DMS 273 (cell line): ENCODE measurements around the gene NR3C1.
A peak's percentile ranks its signal among the peaks of the same experiment; 100 is the strongest.
"Not testable (repeated sequence)": the region's sequence is repeated elsewhere in the genome, so short reads cannot be mapped to it uniquely, and the experiment has no call there.

ENCODE experiments used
- DNase-seq: peaks from one replicate; lab custom pipeline; 2025; ENCODE audit not compliant: unreplicated experiment; lab: John Stamatoyannopoulos, UW

Gene NR3C1

DNA sequence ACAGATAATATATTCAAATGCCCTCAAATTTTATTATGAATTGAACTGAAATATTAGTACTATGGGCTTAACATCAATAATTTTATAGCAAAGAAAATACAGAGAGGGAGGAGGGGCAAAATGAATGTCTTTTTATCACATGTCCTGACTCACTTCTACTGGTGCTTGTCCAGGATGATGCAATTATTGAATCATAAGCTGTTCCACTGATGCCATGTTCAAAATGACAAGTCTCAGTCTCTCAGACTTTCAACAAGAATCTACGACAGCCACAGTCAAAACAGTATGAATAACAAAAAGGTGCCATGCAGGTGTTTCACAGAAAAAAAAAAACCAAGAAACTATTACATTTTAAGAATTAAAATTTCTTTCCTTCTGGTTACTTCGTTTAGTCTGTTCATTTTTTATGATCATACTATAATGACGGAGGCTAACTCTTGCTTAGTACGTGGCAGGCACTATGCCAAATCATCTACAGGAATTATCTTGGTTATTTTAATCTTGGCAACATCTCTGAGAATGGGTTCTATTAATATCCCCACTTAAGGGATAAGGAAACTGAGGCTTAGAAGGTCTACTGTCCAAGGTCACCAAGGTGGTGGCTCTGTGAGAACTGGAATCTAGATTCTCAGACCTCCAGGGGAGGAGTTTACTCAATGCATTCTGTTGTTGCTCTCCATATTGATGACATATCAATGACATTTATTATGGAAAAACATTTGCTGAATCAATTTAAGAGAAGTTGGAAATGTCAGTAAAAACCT lies 61.5 kb downstream of the NR3C1 start:
- peak; percentile 20 for DNase-seq

DNA sequence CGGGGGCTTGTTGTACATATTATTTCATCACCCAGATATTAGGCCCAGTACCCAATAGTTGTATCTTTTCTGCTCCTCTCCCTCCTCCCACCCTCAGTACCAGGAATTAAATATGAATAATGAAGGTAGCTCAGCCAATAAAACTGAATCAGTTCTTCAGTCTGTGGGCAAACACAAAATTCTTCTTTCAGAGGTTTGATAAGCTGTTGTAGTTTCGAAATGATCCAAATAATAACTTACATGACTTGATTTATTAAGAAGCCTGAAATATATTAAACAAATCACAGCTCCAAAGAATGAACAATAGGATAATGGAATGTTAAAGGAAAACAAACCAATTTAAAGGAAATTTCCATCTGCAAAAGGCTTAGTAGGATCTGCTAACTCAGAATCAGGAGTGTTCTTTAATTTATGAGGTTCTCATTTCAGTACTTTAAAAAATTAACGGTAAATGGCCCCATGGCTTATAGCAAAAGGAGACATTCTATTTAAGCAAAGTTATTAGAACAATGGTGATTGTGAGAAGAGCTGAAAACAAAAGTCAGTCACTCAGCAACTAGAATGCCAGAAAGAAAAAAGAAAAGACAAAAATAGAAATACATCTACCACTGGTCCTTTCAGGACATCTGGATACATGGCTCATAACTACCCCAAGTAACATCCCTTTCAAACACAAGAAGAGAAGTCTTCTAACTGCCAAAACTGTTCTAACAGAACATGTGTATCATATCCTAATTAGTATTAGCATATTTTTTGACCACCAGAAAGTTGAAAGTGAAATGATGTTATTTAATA lies 62.4 kb downstream of the NR3C1 start:
- no peak for DNase-seq

DNA sequence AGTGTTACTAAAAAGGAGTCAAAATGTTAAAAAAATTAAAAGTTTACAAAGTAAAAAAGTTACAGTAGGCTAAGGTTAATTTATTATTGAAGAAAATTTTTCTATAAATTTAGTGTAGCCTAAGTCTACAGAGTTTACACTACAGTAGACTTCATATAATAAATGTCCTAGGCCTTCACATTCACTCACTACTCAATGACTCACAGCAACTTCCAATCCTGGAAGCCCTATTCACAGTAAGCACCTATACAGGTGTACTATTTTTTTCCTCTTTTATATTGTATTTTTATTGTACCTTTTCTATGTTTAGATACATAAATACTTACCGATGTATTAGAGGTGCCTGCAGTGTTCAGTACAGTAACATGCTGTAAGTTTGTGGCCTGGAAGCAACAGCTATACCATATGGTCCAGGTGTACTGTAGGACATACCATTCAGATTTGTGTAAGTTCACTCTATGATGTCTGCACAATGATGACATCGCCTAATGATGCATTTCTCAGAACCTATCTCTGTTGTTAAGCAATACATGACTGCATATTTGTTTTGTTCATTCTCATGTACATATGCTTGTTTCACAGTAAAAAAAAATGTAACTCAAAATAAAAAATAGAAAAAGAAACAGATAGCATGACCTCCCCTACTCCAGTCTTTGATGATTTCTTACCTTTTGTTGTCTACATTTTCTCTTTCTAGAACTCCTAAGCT lies 64.7 kb downstream of the NR3C1 start:
- no peak for DNase-seq

DNA sequence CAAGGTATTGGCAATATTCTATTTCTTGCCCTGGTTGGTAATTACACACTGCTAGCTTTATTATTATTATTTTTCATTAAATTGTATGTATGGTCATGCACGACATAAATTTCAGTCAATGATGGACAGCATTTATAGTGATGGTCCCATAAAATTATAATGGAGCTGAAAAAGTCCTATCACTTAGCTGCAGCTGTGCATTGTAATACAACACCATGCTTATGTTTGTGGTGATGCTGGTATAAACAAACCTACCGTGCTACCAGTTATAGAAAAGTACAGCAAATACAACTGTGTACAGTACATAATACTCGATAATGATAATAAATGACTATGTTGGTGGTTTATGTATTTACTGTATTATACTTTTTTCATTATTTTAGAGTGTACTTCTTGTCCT lies 65.5 kb downstream of the NR3C1 start:
- DNase-seq: no peak

DNA sequence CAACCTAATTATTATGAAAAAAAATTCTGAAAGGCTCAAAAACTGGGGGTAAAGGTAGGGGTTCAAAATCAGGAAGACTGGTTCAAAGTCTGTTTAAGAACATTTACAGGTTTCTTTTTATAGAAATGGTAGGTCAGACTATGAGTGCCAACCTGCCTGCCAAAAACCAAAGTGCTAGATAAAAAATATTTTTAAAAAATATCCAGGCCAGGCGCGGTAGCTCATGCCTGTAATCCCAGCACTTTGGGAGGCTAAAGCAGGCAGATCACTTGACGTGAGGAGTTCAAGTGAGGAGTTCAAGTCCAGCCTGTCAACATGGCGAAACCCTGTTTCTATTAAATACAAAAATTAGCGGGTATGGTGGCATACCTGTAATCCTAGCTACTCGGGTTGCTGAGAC lies 67.0 kb downstream of the NR3C1 start:
- DNase-seq: no peak

DNA sequence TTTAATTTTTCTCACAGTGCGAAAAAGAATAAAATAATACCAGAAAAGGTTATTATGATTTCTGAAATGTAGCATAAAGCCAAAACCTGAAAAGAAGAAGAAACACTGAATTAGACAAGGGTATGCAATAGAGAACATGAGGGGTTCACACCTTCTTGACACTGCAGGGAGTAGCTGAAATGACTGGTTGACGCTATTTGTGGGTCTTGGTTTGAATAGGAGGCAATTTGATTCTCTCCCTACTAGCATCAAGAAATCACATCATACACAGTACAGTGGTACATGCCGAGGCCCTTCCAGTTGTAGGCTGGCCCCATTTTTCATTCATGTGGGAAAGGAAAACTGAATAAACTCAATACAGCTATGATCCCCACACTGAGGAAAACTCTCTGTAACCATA lies 68.6 kb downstream of the NR3C1 start:
- DNase-seq: no peak

DNA sequence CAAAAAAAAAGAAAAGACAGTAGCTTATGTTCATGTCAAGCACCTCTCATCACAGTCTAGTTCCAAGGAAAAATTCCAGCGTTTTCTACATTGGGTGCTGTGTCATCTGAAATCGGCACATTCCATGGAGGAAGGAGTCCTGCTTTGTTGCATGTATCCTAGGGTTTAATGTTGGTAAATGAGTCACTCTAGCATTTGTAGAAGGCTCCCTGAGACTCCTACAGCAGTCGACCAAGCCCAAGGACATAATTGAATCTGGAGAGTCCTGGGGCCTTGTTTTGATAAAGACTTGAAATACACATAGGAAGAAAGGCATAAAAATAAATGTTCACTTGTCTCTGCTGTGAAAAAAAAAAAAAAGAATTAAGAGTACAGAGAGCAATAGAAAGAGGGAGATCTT lies 69.1 kb downstream of the NR3C1 start:
- not testable (repeated sequence) for DNase-seq

DNA sequence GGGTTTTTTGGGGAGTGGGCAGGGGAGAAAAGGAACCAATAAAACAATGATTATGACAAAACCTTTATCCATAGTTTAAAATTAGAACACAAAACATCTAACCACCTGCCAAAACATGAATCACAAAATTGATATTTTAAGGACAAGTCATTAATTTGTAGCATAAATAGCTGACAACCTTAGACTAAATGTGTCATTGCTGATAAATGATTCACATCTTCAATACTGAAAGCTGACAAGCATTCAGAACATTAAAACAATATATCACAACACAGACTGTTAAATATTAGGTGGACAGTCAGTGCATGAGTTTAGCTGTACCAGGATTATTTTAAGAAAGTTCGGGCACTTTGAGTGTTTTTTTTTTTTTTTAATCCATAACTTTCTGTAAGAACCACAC lies 71.5 kb downstream of the NR3C1 start:
- no peak for DNase-seq

DNA sequence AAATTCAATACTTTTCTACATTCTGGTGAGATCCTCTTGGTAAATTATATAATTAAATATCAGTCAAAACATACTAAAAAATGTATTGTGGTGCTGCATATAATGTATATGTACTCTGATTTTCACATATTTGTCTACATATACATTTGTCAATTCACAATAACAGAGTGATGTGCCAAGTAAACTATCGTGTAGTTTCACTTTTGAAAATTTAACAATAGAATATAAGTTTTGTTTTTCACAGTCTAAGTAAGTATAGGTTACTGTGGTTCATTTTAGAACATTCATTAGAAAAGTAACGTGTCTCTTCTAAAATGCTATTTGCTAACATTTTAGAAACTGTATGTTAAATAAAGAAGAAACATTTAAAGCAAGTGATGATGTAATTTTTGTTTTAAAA lies 73.6 kb downstream of the NR3C1 start:
- no peak for DNase-seq

DNA sequence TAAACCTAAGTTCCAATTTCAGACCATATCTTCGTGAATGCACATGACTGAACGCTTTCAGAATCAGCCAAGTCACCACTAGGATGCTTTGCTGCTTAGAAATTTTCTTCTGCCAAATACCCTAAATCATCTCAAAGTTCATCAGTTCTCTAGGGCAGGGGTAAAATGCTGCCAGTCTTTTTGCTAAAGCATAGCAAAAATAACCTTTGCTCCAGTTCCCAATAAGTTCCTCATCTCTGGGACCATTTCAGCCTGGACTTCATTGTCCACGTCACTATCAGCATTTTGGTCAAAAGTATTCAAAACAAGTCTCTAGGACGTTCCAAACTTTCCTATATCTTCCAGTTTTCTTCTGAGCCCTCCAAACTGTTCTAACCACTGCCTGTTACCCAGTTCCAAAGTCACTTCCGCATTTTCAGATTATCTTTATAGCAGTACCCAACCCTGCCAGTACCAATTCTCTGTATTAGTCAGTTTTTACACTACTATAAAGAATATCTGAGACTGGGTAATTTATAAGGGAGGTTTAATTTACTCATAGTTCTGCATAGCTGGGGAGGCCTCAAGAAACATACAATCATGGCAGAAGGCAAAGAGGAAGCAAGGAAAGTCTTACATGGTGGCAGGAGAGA lies 74.8 kb downstream of the NR3C1 start:
- DNase-seq: no peak

DNA sequence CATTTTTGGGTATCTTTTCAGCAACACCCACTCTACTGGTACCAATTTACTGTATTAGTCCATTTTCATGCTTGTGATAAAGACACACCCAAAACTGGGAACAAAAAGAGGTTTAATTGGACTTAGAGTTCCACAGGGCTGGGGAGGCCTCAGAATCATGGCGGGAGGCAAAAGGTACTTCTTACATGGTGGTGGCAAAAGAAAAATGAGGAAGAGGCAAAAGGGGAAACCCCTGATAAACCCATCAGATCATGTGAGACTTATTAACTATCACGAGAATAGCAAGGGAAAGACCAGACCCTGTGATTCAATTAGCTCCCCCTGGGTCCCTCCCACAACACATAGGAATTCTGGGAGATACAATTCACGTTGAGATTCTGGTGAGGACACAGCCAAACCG lies 78.4 kb downstream of the NR3C1 start:
- DNase-seq: not testable (repeated sequence)

DNA sequence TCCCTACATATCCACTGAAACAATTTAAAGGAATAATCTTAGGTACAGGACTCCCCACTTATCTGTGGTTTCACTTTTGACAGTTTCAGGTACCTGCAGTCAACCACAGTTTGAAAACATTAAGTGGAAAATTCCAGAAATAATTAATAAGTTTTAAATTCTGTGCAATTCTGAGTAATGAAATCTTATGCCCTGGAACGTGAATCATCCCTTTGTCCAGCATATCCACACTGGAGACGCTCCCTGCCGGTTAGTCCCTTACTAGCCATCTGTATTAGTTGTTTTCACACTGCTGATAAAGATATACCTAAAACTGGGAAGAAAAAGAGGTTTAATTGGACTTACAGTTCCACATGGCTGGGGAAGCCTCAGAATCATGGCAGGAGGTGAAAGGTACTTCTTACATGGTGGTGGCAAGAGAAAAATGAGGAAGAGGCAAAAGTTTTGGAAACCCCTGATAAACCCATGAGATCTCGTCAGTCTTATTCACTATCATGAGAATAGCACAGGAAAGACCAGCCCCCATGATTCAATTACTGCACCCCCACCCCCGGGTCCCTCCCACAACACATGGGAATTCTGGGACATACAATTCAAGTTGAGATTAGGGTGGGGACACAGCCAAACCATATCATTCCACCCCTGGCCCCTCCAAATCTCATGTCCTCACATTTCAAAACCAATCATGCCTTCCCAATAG lies 80.4 kb downstream of the NR3C1 start:
- not testable (repeated sequence) for DNase-seq

DNA sequence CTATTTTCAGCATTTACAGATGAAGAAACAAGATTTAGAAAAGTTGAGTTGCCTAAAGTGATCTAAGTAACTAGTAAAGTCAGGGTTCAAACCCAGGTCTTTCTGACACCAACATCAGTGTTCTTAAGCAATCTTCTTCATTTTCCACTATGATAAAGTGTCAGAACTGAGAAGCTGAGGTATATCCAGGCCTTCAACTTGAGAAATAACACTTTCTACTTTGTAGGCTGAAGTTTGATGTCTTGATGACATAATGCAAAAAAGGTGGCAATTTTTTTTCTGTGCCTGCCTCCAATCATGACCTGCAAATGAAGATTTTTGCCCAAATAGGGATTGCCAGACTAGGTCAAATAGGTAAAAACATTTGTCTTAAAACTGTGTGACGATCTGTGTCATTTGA lies 81.3 kb downstream of the NR3C1 start:
- DNase-seq: no peak

DNA sequence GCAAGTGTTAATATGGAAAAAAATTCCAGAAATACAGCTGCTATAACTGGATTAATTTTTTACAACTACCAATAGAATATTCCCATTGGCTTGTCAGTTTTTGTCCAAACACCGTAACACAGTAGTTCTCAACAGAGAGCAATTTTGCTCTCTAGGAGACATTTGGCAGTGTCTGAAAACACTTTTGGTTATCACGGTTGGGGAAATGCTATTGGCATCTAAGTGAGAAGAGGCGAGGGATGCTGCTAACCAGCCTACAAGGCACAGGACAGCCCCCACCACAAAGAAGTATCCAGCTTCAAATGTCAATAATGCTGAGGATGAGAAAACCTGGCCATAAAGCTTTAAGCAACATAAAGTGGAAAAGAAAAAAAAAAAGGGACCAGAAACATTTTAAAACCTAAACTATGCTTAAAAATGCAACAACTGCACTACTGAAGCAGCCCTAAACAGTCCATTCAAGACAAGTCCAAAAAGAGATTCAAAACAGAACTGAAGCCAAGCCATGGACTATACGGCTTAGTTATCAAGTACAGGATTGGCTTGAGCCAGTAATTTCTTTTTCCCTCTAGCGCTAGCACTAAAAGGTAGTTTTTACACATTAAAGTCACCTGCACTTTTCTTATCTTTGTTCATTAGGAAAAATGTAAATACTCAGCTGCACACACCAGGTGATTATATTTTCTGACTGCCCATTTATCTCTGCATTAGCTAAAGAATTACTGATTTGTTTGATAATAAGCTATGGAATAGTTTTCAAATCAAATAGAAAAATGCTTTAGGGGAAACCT lies 83.9 kb downstream of the NR3C1 start:
- DNase-seq: no peak

DNA sequence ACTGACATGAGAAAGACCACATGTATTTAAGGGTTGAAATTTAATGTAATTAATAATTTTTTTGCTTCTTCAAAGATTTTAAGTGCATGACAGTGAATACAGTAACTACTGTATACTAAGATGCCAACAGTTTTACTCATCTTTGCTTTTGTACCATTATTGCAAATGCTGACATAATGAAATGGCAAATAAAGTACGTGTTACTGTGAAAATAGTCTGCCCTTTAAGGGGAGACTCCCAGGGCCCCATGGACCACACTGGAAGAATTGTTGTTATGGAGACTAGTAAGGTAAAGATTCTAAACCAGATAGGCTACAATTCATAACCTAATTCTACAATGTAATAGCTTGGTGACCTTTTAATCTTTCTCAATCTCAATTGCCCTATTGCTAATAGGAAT lies 84.7 kb downstream of the NR3C1 start:
- DNase-seq: no peak

DNA sequence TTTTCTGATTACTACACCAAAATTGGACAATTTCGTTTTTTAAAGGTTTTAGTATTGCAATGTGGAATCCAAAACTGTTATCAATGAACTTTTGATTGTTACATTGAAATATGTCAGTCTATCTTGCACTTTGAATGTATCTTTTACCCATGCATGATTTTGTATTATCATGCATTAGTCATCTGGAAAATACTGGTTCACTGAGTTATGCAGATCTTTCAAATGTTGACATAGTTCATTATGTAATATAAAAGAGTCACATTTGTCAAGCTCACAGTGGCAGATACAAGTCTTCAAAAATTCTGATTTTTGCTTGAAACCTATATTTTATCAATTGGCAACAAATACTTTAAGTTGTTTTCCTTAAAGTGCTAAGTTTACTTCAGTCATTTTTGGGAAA lies 85.2 kb downstream of the NR3C1 start:
- no peak for DNase-seq

DNA sequence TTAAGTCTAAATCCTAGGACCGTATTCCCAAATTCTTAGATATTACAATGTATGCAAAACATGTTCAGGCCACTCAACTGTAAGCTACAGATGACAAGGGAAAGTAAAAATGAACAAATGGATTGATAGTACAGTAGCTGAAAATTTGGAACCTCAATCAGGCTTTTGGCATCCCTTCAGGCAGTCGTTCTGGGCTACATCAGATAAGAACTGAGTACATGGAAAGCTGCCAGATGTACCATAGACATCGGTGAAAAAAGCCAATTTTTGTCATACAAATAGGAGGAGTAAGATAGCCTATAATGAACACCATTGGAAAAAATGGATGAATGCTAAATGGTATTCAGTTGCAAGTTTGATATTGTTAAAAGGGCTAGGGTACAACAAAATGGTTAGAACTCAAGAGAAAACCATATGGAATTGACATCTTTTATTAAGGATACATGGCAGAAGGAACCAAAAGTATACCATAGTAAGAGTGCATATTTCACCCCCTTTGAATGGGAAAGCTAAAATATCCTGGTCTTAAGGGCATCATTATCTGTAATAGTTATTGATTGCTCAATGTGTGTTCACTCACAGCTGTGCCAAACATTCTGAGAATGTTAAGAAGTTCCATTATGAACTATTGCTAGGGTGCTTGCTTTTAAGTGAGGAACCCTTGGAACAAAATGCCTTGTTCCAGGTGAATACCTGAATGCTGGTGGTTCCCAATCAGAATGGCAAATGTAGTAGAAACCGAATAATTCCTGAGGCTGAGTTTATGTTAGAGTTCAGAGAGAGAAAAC lies 86.4 kb downstream of the NR3C1 start:
- peak; percentile 54 for DNase-seq

DNA sequence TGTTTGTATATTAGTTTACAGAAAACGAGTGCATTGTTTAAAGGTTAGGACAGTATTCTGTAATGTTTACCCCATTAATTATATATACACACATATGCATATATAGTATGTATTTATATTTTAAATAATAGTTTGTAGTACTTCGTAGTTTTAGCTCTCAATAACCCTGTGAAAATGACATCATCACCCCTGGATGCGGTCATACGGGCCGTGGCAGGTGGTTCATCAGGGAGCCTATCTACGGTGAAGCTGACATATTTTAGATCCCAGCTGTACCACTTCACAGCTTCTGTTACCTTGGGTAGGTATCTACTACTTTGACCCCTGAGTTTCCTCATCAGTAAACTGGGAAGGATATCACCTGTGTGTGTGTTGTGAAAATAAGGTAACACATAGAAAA lies 87.1 kb downstream of the NR3C1 start:
- no peak for DNase-seq

DNA sequence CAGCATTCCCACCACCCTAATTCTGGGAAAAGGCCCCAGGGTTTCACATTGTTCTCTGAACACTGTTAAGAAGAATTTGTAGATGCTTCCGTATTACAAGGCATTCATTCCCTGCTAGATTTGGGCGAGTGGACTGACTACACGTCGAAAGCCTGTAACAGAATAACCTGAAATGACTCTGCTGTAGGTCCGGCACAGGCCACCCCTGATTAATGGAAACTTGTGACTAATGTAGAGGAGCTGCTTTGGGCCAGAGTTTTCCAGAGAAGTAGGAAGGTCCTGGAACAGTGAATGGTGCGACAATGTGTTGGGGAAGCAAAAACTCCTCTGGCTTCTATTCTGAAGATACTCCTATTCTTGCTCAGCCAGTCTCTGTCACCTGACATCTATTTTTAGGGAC lies 87.6 kb downstream of the NR3C1 start:
- no peak for DNase-seq
